Upper lobe of right lung (tissue), 1 donor: ENCODE data around the gene MCCC2. TPM values are rescaled to one million over a fixed set of nuclear protein-coding genes. Genes with fewer than 3 reads are reported as not detected.
"Not testable (repeated sequence)": the region's sequence is repeated elsewhere in the genome, so short reads cannot be mapped to it uniquely, and the experiment has no call there.

Experiments
- ATAC-seq: fragments of 200-7000 bp; cut with Tn5 transposase; one replicate; pipeline ENCODE4 v1.9.1; 2020; ENCODE audit warnings: mild to moderate bottlenecking, moderate library complexity
- DNase-seq: peaks from one replicate; pipeline ENCODE4 v3.0.0-alpha.2; 2020
- H3K27ac ChIP-seq: fragments of 200-600 bp; one replicate; pipeline ENCODE4 v1.8.0; 2022
- H3K27me3 ChIP-seq: fragments of 200-600 bp; one replicate; pipeline ENCODE4 v1.8.0; 2022; ENCODE audit warnings: mild to moderate bottlenecking
- H3K36me3 ChIP-seq: fragments of 200-600 bp; one replicate; pipeline ENCODE4 v1.8.0; 2022
- H3K4me1 ChIP-seq: fragments of 200-600 bp; one replicate; pipeline ENCODE4 v1.8.0; 2022
- H3K4me3 ChIP-seq: fragments of 200-600 bp; one replicate; pipeline ENCODE4 v1.8.0; 2022; ENCODE audit warnings: mild to moderate bottlenecking
- H3K9me3 ChIP-seq: fragments of 200-600 bp; one replicate; pipeline ENCODE4 v1.8.0; 2022
- CTCF ChIP-seq: fragments of 200-600 bp; IDR thresholded peaks from one replicate; pipeline ENCODE4 v1.8.0; 2022; ENCODE audit warnings: antibody characterized with exemption
- intact Hi-C: fragments of 100-400 bp; cut with DNase I; formaldehyde crosslinking; loops from one replicate; pipeline ENCODE4 v1.11.0; 2022
- total RNA-seq: library from RNA; stranded (reverse); fragmentation: NEBNext Ultra II Directional; extraction: Animal tissue kit (Norgen Biotek cat#: 25700); gene quantifications from one replicate; pipeline ENCODE4 v1.2.1, GENCODE V29; 2021
- donor health status: DM: no; HTN: yes; CAD: no; lungs with severe emphysema.

MCCC2 gene
- total RNA-seq, 1 donor from 2014 or later, result 39.9 TPM

DNA sequence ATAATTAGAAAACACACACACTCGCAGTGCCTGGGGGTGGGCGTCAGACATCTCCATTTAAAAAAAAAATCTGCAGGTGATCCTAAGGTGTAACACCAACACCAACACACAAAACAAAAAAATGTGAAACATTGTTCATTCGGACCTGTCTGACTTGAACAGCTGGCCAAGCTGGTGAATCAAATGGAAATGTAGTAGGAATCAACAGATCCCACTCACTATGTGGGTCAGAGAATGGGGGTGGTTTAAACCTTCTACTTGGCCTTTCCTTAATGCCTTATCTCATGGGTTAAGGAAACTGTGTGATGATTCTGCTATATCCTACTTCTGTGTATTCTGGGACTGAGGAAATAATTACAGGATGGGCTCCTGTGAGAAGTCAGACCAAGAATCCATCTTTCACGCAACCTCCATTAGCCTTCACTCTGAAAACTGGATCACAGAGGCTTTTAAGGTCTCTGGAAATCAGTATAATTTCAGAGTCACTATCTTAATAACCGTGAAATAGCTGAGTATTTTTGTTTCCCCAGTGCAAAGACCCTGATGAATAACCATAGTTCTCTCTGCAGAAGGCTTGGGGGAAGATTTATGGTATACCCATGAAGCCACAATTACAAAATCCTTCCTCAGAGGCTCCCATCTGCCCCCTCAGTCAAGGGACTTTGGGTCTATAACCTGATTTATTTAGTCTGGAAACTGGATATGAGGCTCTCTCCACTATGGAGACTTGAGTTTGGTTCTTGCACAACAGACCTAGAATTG, 17.2 kb upstream of the MCCC2 start:
- no peaks in the 10 kb centered on the region for H3K27me3 ChIP-seq
- no peak overlapping the region for H3K27ac ChIP-seq
- no peaks in the 10 kb centered on the region for H3K9me3 ChIP-seq
- H3K36me3 ChIP-seq, result peaks cover 31% of the 10 kb centered on the region
- no peaks in the 10 kb centered on the region for H3K4me1 ChIP-seq
- intact Hi-C loops, result no loop called here
- DNase-seq, result no peak
- no peak for ATAC-seq
- no peak for TF ChIP-seq CTCF
- no peak overlapping the region for H3K4me3 ChIP-seq

DNA sequence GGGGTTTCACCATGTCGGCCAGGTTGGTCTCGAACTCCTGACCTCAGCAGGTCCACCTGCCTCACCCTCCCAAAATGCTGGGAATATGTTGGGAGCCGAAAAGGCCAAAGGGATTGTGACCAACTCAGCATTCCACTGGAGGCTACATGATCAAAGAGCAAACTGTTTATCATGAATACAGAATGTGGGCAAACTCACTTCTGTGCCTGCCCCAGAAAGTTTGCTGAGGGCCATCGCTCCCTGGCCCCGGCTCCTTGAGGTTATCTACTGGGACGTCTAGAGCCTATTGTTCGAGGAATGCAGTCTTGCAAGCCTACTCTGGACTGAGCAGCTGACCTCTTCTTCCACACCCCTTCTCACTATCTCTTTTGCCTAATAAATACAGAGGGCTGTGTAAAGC, 15.3 kb upstream of the MCCC2 start:
- H3K27ac ChIP-seq, H3K4me1 ChIP-seq, DNase-seq, ATAC-seq, H3K4me3 ChIP-seq, H3K27me3 ChIP-seq, H3K9me3 ChIP-seq, intact Hi-C loops: not testable (repeated sequence)
- peaks cover 16% of the 10 kb centered on the region for H3K36me3 ChIP-seq

DNA sequence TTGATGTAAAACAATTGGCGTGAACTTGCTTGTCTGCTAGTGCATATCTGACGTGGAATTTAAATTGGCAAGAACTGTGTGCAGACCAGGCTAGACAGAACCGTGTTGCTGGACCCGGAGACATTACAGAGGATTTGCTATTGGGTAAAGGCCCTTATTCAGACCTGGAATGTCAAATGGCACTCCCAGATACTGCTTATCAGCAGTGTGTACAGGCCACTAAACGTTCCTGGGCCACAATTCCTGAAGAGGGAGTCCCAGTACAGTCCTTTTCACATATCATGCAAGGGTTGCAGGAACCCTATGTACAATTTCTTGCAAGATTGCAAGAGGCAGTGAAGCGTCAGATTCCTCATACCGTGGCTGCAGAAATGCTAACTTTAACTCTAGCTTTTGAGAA, 13.5 kb upstream of the MCCC2 start:
- no peak overlapping the region for H3K27ac ChIP-seq
- TF ChIP-seq CTCF, result no peak
- intact Hi-C loops, result no loop called here
- H3K9me3 ChIP-seq, result no peaks in the 10 kb centered on the region
- no peak overlapping the region for H3K4me3 ChIP-seq
- no peaks in the 10 kb centered on the region for H3K36me3 ChIP-seq
- ATAC-seq, result peak; percentile 88
- no peaks in the 10 kb centered on the region for H3K27me3 ChIP-seq
- no peaks in the 10 kb centered on the region for H3K4me1 ChIP-seq
- no peak for DNase-seq

GRCh38 chr5:71575588-71575987, 11.6 kb upstream of the MCCC2 start:
- H3K27me3 ChIP-seq, intact Hi-C loops: not testable (repeated sequence)

GRCh38 chr5:71576241-71576640, 10.9 kb upstream of the MCCC2 start:
- no peak overlapping the region for H3K27ac ChIP-seq
- no peak for DNase-seq
- H3K27me3 ChIP-seq, result no peaks in the 10 kb centered on the region
- intact Hi-C loops, result no loop called here
- no peaks in the 10 kb centered on the region for H3K9me3 ChIP-seq
- ATAC-seq, result no peak
- H3K4me3 ChIP-seq, result no peak overlapping the region
- no peaks in the 10 kb centered on the region for H3K4me1 ChIP-seq
- no peak for TF ChIP-seq CTCF
- no peaks in the 10 kb centered on the region for H3K36me3 ChIP-seq

More at GRCh38 chr5:71575588-71575987, 11.6 kb upstream of the MCCC2 start:
- ATAC-seq, H3K9me3 ChIP-seq, DNase-seq, H3K4me1 ChIP-seq, H3K4me3 ChIP-seq, H3K27ac ChIP-seq, H3K36me3 ChIP-seq: not testable (repeated sequence)

GRCh38 chr5:71577839-71578238, 9.3 kb upstream of the MCCC2 start:
- H3K9me3 ChIP-seq, H3K4me3 ChIP-seq, H3K36me3 ChIP-seq, H3K4me1 ChIP-seq, ATAC-seq, H3K27me3 ChIP-seq, DNase-seq, H3K27ac ChIP-seq, intact Hi-C loops: not testable (repeated sequence)

GRCh38 chr5:71582945-71583584, 4.1 kb upstream of the MCCC2 start:
- H3K9me3 ChIP-seq, result no peaks in the 10 kb centered on the region
- no peaks in the 10 kb centered on the region for H3K27me3 ChIP-seq
- peaks cover 8% of the 10 kb centered on the region for H3K4me1 ChIP-seq
- H3K4me3 ChIP-seq, result no peak overlapping the region
- H3K27ac ChIP-seq, result no peak overlapping the region
- H3K36me3 ChIP-seq, result no peaks in the 10 kb centered on the region
- intact Hi-C loops, result no loop called here
- TF ChIP-seq CTCF, result no peak
- DNase-seq (no peak), ATAC-seq (no peak)
